GM19468 (cell line): Measurements from ENCODE around the gene HMCN2.
"Not testable (repeated sequence)": the region's sequence is repeated elsewhere in the genome, so short reads cannot be mapped to it uniquely, and the experiment has no call there.

ENCODE experiments used
- ATAC-seq: cut with Tn5 transposase; IDR thresholded peaks from one replicate; pipeline ENCODE4 v1.9.1; 2021; ENCODE audit warnings: mild to moderate bottlenecking, moderate library complexity, moderate number of reproducible peaks; ENCODE audit not compliant: unreplicated experiment; ENCODE audit errors: extremely low read depth

The HMCN2 gene

DNA sequence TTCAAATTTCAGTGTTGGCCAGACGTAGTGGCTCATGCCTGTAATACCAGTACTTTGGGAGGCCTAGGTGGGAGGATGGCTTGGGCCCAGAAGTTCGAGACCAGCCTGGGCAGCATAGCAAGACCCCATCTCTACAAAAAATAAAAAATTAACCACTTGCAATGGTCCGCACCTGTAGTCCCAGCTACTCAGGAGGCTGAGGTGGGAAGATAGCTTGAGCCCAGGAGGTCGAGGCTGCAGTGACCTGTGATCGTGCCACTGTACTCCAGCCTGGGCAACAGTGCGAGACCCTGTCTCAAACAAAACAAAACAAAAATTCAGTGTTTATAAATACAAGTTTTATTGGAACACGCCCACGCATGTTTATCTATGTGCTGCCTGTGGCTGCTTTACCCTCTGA, 73.3 kb downstream of the HMCN2 start:
- ATAC-seq = not testable (repeated sequence)

DNA sequence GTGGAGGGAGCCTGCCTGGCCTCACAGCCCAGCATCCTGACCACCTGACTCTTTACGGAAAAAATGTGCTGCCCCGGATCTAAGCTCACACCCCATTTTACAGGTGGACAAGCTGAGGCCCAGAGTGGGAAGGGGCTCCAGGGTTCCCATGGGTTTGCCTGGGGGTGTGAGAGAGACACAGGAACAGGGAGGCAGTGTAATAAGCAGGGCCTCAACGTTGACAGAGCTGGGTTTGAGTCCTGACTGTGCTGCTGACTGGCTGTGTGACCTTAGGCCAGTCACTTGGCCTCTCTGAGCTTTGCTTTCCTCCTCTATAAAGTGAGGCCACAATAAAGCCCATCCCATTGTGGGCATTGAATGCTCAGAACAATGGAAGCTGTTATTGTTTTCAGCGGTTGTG, 73.7 kb downstream of the HMCN2 start:
- ATAC-seq = no peak

DNA sequence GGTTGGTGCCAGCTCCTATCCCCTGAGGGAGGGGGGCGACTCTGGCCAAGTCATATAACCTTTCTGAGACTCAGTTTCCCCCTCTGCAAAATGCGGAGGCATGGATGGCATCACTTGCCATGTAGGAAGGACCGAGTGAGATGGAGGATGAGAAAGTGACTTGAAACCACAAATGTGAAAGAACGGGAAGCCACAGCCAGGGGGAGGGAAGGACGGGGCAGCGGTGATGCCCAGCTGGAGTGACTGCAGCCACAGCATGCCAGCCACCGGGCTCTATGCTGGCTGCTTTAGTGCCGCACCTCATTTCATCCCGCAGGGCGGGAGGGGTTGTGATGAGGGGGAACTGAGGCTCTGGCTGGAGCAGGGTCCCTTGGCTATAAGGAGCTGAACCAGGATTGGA, 74.5 kb downstream of the HMCN2 start:
- ATAC-seq = no peak

DNA sequence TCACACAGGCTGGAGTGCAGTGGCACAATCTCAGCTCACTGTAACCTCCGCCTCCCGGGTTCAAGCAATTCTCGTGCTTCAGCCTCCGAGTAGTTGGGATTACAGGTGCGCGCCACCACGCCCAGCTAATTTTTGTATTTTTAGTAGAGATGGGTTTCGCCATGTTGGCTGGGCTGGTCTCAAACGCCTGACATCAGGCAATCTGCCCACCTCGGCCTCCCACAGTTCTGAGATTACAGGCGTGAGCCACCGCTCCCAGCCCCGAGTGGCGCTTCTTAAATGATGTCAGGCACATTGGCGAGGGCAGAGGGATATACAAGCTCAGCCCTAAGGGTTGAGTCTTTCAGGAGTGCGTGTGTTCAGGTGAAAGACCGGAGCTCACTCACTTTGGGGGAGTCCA, 75.0 kb downstream of the HMCN2 start:
- ATAC-seq = not testable (repeated sequence)

DNA sequence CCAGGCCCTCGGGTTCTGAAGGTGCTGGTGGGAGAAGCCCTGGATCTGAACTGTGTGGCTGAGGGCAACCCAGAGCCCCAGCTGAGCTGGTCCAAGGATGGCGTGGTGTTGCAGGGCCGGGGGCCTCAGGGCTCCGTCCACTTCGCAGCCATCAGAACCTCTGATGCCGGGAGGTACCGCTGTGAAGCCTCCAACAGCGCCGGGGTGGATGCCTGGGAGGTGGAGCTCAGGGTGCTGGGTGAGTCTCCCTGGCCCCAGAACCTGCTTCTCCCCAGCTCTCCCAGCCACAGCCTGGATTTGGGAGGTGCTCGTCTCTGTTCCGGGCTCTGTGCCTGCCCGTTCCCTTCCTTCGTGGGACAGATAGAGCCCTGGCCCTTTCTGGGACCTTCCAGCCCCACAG, 75.6 kb downstream of the HMCN2 start:
- ATAC-seq = no peak

DNA sequence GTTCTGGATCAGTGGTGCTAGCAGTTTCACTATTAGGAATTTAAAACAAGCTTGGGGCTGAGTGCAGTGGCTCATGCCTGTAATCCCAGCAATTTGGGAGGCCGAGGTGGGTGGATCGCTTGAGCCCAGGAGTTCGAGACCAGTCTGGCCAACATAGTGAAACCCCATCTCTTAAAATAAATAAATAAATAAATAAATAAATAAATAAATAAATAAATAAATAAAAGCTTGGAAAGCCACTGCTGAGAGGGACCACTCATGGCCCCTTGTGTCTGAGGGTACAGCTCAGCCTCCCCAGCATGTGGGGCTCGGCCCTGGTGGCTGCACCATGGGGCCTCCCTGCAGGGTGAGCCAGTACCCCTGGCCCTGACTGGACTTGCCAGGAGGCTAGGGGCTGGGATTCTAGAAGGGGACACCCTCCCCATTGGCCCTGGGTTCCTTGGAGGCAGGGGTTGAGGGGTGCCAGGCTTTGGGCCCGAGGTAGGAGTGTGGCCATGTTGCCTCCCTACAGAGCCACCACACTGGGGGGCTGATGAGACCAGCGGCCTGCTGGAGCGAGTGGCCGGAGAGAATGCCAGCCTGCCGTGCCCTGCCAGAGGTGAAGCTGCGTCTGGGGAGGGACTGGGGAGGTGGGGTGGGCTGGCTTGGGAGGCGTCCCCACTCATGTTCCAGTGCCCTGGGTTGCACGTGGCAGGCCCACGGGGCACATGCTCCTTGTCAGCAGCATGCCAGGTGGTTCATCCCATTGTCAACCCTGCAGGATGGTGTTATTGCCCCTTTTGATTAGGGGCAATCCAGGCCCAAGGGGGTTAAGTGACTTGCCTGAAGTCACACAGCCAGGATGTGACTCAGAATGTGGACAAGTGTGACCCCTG, 76.5 kb downstream of the HMCN2 start:
- no peak for ATAC-seq

DNA sequence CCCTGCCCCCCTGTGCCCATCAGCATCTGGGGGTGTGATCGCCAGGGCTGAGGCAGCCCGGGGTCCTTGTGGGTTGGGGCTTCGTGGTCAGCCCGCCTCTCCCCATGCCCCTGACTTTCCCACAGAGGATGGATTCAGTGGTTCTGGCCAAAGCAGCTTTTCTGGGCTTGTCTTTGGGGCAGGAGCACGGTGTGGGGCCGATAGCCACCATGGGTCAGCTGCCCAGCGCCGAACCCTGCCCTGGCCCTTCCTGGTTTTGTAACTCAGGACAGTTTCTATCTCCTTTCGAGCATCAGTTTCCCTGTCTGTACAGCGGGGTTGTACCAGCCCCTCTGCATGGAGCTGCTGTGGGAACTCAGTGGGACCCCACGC, 77.1 kb downstream of the HMCN2 start:
- no peak for ATAC-seq

DNA sequence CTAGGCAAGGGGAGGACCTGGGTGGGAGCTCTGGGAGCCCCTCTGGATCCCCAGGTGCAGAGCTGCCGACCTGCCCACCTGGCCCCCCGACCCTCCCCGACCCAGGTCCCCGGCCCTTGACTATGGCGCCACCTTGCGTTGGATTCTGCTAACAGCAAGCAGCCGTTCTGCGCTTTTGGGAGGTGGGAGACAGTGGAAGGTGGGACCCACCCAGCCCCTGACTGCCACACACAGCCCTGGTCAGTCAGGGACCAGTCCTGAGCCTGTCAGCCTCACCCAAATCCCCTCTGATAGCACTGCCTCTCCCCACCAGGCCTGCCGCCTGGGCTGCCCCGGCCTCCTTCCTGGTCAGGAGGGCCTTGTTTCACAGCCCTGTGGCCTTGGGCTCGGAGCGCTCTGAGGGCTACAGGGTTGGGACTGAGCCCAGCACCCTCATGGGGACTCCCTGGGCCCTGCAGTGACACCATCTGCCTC, 77.9 kb downstream of the HMCN2 start:
- no peak for ATAC-seq

DNA sequence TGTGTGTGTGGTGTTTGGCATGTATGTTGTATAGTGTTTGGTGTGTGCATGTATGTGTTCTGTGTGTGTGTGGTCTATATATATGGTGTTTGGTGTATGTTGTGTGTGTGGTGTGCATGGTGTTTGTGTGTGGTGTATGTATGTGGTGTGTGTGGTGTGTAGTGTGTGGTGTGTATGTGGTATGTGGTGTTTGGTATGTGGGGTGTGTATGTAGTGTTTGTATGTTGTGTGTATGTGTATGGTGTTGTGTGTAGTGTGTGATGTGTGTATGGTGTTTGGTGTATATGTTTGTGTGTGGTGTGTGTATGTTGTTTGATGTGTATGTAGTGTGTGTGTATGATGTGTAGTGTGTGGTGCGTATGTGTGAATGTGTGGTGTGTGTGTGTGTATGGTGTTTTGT, 78.8 kb downstream of the HMCN2 start:
- ATAC-seq = no peak

DNA sequence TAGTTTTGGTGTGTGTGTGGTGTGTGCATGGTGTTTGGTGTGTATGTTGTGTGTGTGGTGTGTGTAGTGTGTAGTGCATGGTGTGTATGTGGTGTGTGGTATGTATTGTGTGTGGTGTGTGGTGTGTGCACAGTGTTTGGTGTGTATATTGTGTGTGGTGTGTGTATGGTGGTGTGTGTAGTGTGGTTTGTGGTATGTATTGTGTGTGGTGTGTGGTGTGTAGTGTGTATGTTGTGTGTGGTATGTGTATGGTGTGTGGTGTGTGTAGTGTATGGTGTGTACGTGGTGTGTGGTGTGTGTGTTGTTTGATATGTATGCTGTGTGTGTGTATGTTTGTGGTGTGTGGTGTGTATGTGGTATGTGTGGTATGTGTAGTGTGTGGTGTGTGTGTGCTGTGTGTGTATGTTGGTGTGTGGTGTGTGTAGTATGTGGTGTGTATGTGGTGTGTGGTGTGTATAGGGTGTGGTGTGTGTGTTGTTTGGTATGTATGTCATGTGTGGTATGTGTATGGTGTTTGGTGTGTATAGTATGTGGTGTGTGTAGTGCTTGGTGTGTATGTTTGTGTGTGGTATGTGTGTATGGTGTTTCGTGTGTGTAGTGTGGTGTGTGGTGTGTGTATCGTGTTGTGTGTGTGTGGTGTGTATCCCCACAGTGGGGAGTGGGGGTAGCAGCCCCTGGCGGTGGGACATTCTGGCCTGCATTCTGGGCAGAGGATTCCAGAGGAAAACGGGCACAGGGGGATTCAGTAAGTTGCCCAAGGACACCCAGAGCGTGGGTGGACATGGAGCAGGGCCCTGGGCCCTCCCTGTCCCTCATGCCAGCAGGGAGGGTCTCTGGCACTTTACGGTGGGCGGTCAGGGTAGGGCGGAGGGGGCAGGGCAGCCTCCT, 79.7 kb downstream of the HMCN2 start:
- no peak for ATAC-seq

DNA sequence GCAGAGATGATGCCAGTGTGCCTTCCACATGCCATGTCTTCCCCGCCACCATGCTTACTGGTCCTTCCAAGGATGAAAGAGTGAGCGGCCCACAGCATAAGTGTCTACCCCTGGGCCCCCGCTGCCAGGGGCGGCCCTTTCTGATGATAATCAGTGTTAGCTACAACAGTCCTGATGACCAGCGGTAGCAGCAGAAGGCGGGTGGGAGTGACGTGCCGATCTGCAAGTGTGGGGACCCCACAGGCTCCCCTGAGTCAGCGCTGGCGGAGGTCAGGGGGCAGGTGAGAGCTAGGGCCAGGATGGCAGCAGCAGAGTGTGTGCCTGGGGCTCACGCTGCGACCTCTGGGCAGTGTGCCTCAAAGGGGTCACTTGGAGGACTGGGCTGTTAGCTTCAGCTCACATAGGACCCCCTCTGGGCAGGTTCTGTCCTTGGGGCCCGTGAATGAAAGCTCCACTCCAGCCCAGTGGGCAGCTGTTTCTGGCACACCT, 80.4 kb downstream of the HMCN2 start:
- no peak for ATAC-seq

DNA sequence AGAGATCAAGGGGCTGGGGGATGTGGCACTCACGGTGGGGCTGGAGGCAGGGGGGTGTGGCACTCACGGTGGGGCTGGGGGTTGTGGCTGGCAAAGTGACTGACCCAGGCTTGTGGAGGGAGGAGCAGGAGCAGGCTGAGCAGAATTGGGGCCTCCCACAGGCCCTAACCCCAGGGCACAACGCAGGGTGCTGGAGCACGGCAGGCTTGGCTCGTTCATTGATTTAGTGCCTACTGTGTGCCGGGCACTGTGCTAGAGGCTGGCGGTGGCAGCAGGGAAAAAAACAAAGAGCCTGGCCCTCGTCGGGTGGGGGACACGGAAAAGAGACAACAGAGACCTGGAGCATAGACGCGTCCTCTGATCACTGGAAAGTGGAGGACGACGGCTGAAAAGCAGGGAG, 80.9 kb downstream of the HMCN2 start:
- no peak for ATAC-seq

DNA sequence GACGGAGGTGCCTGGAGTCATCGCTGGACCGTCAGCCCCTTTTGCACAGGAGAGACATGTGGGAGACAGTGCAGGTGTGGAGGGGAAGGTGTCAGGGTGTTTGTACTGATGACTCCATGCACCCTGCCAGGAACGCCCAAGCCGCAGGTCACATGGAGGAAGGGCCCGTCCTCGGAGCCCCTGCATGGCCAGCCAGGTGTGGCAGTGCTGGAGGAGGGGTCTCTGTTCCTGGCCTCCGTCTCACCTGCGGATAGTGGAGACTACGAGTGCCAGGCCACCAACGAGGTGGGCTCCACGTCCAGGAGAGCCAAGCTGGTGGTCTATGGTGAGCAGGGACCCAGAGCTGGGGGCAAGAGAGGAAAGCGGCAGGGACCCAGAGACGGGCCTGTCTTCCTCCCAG, 81.5 kb downstream of the HMCN2 start:
- no peak for ATAC-seq

DNA sequence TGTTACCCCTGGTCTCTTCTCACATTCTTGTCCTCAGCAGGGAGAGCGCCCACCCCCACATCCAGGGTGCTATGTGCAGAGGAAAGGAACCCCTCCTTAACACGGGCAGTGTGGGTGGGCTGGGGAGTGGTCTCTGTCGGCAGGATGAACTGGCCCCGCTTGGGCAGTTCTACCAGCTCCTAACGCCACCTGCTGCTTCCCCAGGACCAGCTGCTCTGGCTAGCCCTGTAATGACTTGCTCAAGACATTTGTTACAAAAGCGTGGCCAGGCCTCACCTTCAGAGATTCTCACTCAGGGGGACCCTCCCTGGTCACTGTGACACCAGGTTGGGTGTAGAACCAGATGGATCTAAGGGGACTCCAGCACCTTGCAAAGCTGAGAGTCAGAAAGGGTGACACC, 82.4 kb downstream of the HMCN2 start:
- ATAC-seq = no peak

DNA sequence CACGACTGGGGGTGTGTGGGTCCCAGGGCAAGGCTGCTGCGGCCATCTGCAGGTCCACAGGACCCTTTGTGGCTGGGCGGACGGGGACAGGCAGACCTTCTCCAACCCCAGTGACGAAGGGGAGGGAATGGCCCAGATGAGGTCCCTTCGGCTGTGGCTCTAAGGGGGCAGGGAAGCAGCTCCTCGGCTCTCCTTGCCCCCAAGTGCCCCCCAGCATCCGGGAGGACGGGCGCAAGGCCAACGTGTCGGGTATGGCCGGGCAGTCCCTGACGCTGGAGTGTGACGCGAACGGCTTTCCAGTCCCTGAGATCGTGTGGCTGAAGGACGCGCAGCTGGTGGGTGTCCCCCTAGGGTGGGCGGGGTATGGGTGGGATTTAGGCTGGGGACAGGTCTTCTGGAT, 82.8 kb downstream of the HMCN2 start:
- no peak for ATAC-seq

DNA sequence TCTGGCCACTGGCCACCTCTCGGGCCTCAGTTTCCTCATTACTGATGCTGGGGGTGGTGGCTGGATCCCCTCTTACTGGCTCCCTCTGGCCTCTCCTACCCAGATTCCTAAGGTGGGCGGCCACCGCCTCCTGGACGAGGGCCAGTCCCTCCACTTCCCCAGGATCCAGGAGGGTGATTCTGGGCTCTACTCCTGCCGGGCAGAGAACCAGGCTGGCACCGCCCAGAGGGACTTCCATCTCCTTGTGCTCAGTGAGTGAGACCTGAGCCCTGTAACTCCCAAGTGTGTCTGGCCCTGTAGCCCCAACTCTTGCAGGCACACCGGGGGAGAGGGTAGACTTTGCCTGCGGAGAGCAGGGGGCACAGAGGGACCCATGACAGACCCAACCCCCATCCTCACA, 83.3 kb downstream of the HMCN2 start:
- ATAC-seq = no peak

DNA sequence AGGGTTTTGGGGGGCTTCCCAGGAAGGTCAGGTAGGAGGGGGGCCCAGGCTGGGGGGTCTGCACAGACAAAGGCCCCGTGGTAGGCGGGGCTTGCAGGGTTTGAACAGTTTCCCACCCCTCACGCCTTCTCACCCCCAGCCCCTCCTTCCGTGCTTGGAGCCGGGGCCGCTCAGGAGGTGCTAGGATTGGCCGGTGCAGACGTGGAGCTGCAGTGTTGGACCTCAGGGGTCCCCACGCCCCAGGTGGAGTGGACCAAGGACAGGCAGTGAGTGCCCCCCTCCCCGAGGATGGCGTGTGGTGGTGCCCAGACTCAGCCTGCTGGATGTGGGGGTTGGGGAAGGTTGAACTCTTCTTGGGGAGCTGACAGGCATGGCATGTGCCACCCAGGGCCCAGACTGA, 83.8 kb downstream of the HMCN2 start:
- no peak for ATAC-seq

DNA sequence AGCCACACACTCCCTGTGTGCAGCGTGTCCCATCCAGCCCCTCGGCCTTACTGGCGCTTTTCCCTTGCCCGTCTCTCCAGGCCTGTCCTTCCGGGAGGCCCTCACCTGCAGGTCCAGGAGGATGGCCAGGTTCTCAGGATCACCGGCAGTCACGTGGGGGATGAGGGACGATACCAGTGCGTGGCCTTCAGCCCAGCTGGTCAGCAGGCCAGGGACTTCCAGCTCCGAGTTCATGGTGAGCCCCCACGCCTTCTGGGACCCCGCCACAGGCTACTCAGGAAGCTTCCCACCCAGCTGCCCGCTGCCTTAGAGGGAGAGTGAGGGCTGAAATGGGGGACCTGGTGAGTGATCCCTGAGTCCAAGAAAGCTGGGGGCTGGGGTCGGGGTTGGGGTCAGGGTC, 85.8 kb downstream of the HMCN2 start:
- ATAC-seq = no peak

DNA sequence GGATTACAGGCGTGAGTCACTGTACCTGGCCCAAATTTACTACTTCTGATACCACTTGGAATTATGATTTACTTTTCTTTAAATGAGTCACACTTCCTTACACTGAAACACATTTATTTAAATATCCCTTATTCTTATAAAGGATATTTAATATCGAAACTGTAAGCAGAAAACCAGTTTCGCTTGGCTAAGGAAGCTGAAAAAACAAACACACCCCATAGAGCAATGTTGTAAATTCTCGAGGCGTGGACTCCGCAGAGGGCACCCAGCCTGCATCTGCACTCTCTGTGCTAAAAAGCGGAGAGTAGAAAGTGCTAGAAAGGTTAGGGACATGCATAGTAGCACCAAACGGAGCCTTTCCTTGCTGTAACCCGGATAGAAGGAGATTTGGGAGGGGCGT, 86.5 kb downstream of the HMCN2 start:
- no peak for ATAC-seq

DNA sequence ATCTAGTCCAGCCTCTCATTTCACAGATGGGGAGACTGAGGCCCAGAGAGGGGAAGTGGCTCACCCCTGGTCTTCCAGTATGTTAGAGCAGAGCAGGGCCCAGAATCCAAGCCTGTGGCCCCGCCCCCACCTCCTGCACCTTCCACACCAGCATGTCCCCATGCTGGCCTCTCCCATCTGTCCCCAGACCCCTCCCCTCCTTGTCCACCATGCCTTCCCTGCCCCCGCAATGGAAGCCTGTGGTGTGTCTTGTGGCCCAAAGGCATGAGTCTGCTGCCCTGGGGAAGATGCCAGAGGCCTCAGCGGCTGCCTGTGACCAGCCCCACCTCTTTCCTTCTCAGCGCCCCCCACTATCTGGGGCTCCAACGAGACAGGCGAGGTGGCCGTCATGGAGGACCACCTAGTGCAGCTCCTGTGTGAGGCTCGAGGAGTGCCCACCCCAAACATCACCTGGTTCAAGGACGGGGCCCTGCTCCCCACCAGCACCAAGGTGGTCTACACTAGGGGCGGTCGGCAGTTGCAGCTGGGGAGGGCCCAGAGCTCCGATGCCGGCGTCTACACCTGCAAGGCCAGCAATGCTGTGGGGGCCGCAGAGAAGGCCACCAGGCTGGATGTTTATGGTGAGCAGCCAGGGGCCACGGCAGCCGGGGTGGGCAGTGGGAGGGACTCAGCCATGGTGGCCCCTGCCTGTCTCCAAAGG, 87.2 kb downstream of the HMCN2 start:
- no peak for ATAC-seq

DNA sequence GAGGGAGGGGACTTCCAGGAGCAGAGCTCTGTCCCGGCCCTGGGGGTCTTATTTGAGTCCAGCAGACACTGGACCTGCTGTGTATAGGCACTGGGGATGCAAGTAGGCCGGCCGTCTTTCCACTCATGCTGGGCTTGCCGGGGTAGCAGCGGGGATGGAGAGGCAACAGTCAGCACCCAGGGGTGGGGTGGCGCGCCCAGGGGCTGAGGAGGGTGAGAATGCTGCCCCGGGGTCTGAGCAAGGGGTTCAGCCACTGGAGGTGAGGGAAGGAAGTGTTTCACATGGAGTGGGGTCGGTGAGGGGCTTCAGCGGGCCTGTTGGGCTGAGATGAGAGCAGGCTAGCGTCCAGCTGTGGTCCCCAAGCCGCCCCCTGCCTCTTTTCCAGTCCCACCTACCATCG, 88.8 kb downstream of the HMCN2 start:
- no peak for ATAC-seq
